GM23338 (cell line): Measurements from ENCODE around the gene COL15A1. TPM values are rescaled to one million over a fixed set of nuclear protein-coding genes. Genes with fewer than 3 reads are reported as not detected.

Experiments
- ATAC-seq: fragments of 200-7000 bp; cut with Tn5 transposase; 3 replicates; pipeline ENCODE4 v1.9.1; 2020
- DNase-seq: peaks from one replicate; pipeline ENCODE4 v3.0.0-alpha.2; 2015; ENCODE audit warnings: low spot score
- H2AFZ ChIP-seq: fragments of 200-600 bp; sonication (generic); 2 replicates; pipeline ENCODE4 v1.8.0; 2016; ENCODE audit warnings: antibody characterized with exemption, mild to moderate bottlenecking, moderate library complexity
- H3F3A ChIP-seq: fragments of 200-600 bp; sonication (generic); replicated peaks from 2 replicates; pipeline ENCODE4 v1.8.0; 2017; ENCODE audit warnings: antibody characterized with exemption, mixed run types, low read depth
- H3K27ac ChIP-seq: fragments of 200-600 bp; sonication (generic); 2 replicates; pipeline ENCODE4 v1.6.1; 2016; ENCODE audit warnings: low read depth
- H3K27me3 ChIP-seq: fragments of 200-600 bp; sonication (generic); 2 replicates; pipeline ENCODE4 v1.8.0; 2016; ENCODE audit warnings: mild to moderate bottlenecking, mixed run types, moderate library complexity; ENCODE audit not compliant: insufficient read depth
- H3K36me3 ChIP-seq: fragments of 200-600 bp; sonication (generic); 2 replicates; pipeline ENCODE4 v1.8.0; 2016; ENCODE audit warnings: mild to moderate bottlenecking; ENCODE audit not compliant: insufficient read depth
- H3K4me1 ChIP-seq: fragments of 200-600 bp; sonication (generic); 2 replicates; pipeline ENCODE4 v1.8.0; 2016; ENCODE audit warnings: mild to moderate bottlenecking, moderate library complexity; ENCODE audit not compliant: insufficient read depth
- H3K4me2 ChIP-seq: fragments of 200-600 bp; sonication (generic); 2 replicates; pipeline ENCODE4 v1.7.1; 2017; ENCODE audit warnings: mixed run types
- H3K4me3 ChIP-seq: fragments of 200-600 bp; sonication (generic); 2 replicates; pipeline ENCODE4 v1.6.1; 2016; ENCODE audit warnings: mixed run types
- H3K79me2 ChIP-seq: fragments of 200-600 bp; sonication (generic); replicated peaks from 2 replicates; pipeline ENCODE4 v1.8.0; 2017; ENCODE audit warnings: mild to moderate bottlenecking; ENCODE audit not compliant: insufficient read depth
- H3K9me2 ChIP-seq: fragments of 200-600 bp; sonication (generic); 2 replicates; pipeline ENCODE4 v1.8.0; 2017; ENCODE audit not compliant: insufficient read depth
- H4K20me1 ChIP-seq: fragments of 200-600 bp; sonication (generic); replicated peaks from 2 replicates; pipeline ENCODE4 v1.8.0; 2017; ENCODE audit warnings: mild to moderate bottlenecking; ENCODE audit not compliant: insufficient read depth
- H3K27ac Mint-ChIP-seq: 2 replicates; pipeline ENCODE4 v1.8.0; 2020; ENCODE audit warnings: inconsistent platforms, mild to moderate bottlenecking, moderate library complexity, mixed read lengths
- H3K27me3 Mint-ChIP-seq: 3 replicates; pipeline ENCODE4 v1.8.0; 2022; ENCODE audit warnings: low read depth, mild to moderate bottlenecking, moderate library complexity, mixed read lengths, inconsistent platforms; ENCODE audit not compliant: insufficient read depth, poor library complexity
- H3K36me3 Mint-ChIP-seq: 3 replicates; pipeline ENCODE4 v1.8.0; 2021; ENCODE audit warnings: low read depth, mild to moderate bottlenecking, inconsistent platforms, moderate library complexity, mixed read lengths
- H3K4me1 Mint-ChIP-seq: 3 replicates; pipeline ENCODE4 v1.8.0; 2020; ENCODE audit warnings: mild to moderate bottlenecking, inconsistent platforms, mixed read lengths
- H3K4me3 Mint-ChIP-seq: 3 replicates; pipeline ENCODE4 v1.8.0; 2021; ENCODE audit warnings: moderate library complexity, mild to moderate bottlenecking, inconsistent platforms, mixed read lengths
- H3K9me3 Mint-ChIP-seq: 3 replicates; pipeline ENCODE4 v1.8.0; 2020; ENCODE audit warnings: moderate library complexity, mild to moderate bottlenecking, inconsistent platforms, mixed read lengths
- CREB1 ChIP-seq: fragments of 250-450 bp; sonication (Bioruptor Pico); IDR thresholded peaks from 2 replicates; pipeline ENCODE4 v1.5.0; 2020; ENCODE audit warnings: low read depth, mild to moderate bottlenecking, moderate library complexity
- EZH2 ChIP-seq: fragments of 200-600 bp; sonication (generic); IDR thresholded peaks from one replicate; pipeline ENCODE4 v1.8.0; 2017; ENCODE audit warnings: antibody characterized with exemption, mild to moderate bottlenecking, low read depth; ENCODE audit not compliant: unreplicated experiment
- EZH2phosphoT487 ChIP-seq: fragments of 200-600 bp; sonication (generic); IDR thresholded peaks from one replicate; pipeline ENCODE4 v1.8.1; 2018; ENCODE audit warnings: antibody characterized with exemption; ENCODE audit not compliant: unreplicated experiment
- JUNB ChIP-seq: IDR thresholded peaks from one replicate; pipeline ENCODE4 v1.6.1; 2016; ENCODE audit warnings: antibody characterized with exemption; ENCODE audit not compliant: unreplicated experiment
- NANOG ChIP-seq: IDR thresholded peaks from 2 replicates; pipeline ENCODE4 v1.6.1; 2016; ENCODE audit warnings: antibody characterized with exemption, borderline replicate concordance
- POLR2AphosphoS5 ChIP-seq: IDR thresholded peaks from 2 replicates; pipeline ENCODE4 v1.6.1; 2016; ENCODE audit warnings: antibody characterized with exemption, low read depth
- STAT1 ChIP-seq: IDR thresholded peaks from one replicate; pipeline ENCODE4 v1.6.1; 2016; ENCODE audit warnings: antibody characterized with exemption; ENCODE audit not compliant: unreplicated experiment
- ZNF114 ChIP-seq: fragments of 250-450 bp; sonication (Bioruptor Pico); IDR thresholded peaks from 2 replicates; pipeline ENCODE4 v1.5.0; 2020; ENCODE audit warnings: mild to moderate bottlenecking, moderate library complexity
- ZNF331 ChIP-seq: fragments of 250-450 bp; sonication (Bioruptor Pico); IDR thresholded peaks from 2 replicates; pipeline ENCODE4 v1.5.0; 2020; ENCODE audit warnings: low read depth, mild to moderate bottlenecking, moderate library complexity
- polyA plus RNA-seq: library from polyadenylated mRNA; unstranded; fragments of >200 nt; fragmentation: Nextera tagmentation; extraction: Ambion mirVana; gene quantifications from 2 replicates; pipeline ENCODE4 v1.2.1, GENCODE V29; 2016
- total RNA-seq: library from RNA; depleted of rRNA; stranded (reverse); fragments of >200 nt; shearing (Covaris generic); gene quantifications from 2 replicates; pipeline ENCODE4 v1.2.3, GENCODE V29; 2014
- TF ChIP-seq, protein P1 (sequence below): IDR thresholded peaks from one replicate; pipeline ENCODE4 v1.6.1; 2018; ENCODE audit warnings: antibody characterized with exemption; ENCODE audit not compliant: unreplicated experiment
- TF ChIP-seq, protein P2 (sequence below): fragments of 250-450 bp; sonication (Bioruptor Pico); IDR thresholded peaks from 2 replicates; pipeline ENCODE4 v1.5.0; 2020; ENCODE audit warnings: mild to moderate bottlenecking, moderate library complexity
- TF ChIP-seq, protein P3 (sequence below): IDR thresholded peaks from 2 replicates; pipeline ENCODE4 v1.6.1; 2016; ENCODE audit warnings: antibody characterized with exemption
- TF ChIP-seq, protein P4 (sequence below), 2 experiments: fragments of 200-600 bp in 1 of 2; sonication (generic) in 1 of 2; conservative IDR thresholded peaks; 2 replicates each; pipeline versions ENCODE4 v1.5.1 to v1.6.1; 2016 to 2017; ENCODE audit warnings: antibody characterized with exemption in 2 of 2, low read depth in 2 of 2, mild to moderate bottlenecking in 2 of 2, moderate library complexity in 1 of 2

Gene COL15A1
- total and polyA plus RNA-seq, 2 experiments from 2014 or later = 0.17 to 0.18 TPM

DNA sequence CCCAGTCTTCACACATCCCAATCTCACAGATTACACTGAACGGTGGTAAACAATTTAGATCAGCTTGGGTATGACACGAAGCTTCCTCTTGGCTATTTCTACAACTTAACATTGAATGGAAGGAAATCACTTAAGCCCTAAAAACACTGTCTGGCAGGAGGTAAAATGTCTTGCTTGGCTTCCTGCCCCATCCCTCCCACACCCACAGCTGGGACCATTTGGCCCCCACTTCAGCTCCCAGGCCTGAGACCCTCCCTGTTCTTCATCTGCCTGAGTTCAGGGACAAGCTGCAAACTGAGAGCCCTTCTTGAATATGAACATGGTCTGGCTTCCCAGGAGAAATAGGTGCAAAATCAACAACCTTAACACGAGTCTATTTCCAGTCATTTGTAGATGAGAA lies 3.4 kb upstream of the COL15A1 start (continued):
- TF ChIP-seq, protein P1, sequence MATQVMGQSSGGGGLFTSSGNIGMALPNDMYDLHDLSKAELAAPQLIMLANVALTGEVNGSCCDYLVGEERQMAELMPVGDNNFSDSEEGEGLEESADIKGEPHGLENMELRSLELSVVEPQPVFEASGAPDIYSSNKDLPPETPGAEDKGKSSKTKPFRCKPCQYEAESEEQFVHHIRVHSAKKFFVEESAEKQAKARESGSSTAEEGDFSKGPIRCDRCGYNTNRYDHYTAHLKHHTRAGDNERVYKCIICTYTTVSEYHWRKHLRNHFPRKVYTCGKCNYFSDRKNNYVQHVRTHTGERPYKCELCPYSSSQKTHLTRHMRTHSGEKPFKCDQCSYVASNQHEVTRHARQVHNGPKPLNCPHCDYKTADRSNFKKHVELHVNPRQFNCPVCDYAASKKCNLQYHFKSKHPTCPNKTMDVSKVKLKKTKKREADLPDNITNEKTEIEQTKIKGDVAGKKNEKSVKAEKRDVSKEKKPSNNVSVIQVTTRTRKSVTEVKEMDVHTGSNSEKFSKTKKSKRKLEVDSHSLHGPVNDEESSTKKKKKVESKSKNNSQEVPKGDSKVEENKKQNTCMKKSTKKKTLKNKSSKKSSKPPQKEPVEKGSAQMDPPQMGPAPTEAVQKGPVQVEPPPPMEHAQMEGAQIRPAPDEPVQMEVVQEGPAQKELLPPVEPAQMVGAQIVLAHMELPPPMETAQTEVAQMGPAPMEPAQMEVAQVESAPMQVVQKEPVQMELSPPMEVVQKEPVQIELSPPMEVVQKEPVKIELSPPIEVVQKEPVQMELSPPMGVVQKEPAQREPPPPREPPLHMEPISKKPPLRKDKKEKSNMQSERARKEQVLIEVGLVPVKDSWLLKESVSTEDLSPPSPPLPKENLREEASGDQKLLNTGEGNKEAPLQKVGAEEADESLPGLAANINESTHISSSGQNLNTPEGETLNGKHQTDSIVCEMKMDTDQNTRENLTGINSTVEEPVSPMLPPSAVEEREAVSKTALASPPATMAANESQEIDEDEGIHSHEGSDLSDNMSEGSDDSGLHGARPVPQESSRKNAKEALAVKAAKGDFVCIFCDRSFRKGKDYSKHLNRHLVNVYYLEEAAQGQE = no peak
- no peak for TF ChIP-seq CREB1 (CRISPR knock-in tag)

DNA sequence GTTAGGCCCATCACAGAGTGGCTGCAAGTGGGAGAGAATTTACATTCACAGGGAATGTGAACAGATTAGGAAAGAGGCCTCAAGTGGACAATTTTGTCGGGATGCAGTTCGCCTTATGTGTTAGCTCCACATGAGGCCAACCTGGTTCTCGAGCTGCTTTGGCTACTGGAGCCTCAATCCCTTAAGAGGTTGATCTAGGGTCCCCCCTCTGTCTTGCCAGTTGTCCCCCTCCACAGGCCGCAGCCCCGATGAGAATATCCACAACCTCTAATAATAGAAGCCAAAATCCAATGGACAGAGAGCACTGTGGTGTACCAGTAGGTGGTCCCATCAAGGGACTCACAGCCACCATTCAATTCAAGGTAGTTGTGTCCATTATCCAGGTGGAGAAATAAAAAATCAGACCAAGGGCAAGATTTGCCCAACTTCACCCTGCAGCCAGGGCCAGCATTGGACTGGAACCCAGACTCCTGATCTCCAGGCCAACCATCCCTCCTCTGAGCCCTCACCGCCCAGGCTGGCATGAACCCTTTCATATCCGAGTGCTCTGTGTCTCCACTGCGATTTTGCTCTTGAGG lies 1.7 kb upstream of the COL15A1 start:
- Mint-ChIP-seq H3K4me3 (no peak overlapping the region), H3K36me3 (no peaks in the 10 kb centered on the region; the same call in 2 of the 3 replicates), H3K4me1 (peaks cover 17% of the 10 kb centered on the region), H3K27me3 (peaks cover 44% of the 10 kb centered on the region), H3K27ac (no peak overlapping the region), H3K9me3 (no peaks in the 10 kb centered on the region)
- peaks cover 55% of the 10 kb centered on the region for H3K27me3 ChIP-seq
- no peaks in the 10 kb centered on the region for H4K20me1 ChIP-seq
- H3K27ac ChIP-seq = no peak overlapping the region
- ATAC-seq (no peak), DNase-seq (no peak)
- H3K4me2 ChIP-seq = no peak overlapping the region
- H3K9me2 ChIP-seq = peaks cover 9% of the 10 kb centered on the region; the same call in 1 of the 2 replicates
- 0 out of 2 replicates have a peak, but pooled peaks cover 3% of the 10 kb centered on the region for H3F3A ChIP-seq
- no peaks in the 10 kb centered on the region for H3K79me2 ChIP-seq
- H3K36me3 ChIP-seq = no peaks in the 10 kb centered on the region
- no peak overlapping the region for H2AFZ ChIP-seq
- H3K4me1 ChIP-seq = peaks cover 20% of the 10 kb centered on the region
- no peak overlapping the region for H3K4me3 ChIP-seq
- no peak for TF ChIP-seq JUNB
- no peak for TF ChIP-seq POLR2AphosphoS5
- no peak for TF ChIP-seq EZH2
- TF ChIP-seq ZNF331 (CRISPR knock-in tag) = no peak
- TF ChIP-seq CREB1 (CRISPR knock-in tag) = no peak
- TF ChIP-seq, protein P2, sequence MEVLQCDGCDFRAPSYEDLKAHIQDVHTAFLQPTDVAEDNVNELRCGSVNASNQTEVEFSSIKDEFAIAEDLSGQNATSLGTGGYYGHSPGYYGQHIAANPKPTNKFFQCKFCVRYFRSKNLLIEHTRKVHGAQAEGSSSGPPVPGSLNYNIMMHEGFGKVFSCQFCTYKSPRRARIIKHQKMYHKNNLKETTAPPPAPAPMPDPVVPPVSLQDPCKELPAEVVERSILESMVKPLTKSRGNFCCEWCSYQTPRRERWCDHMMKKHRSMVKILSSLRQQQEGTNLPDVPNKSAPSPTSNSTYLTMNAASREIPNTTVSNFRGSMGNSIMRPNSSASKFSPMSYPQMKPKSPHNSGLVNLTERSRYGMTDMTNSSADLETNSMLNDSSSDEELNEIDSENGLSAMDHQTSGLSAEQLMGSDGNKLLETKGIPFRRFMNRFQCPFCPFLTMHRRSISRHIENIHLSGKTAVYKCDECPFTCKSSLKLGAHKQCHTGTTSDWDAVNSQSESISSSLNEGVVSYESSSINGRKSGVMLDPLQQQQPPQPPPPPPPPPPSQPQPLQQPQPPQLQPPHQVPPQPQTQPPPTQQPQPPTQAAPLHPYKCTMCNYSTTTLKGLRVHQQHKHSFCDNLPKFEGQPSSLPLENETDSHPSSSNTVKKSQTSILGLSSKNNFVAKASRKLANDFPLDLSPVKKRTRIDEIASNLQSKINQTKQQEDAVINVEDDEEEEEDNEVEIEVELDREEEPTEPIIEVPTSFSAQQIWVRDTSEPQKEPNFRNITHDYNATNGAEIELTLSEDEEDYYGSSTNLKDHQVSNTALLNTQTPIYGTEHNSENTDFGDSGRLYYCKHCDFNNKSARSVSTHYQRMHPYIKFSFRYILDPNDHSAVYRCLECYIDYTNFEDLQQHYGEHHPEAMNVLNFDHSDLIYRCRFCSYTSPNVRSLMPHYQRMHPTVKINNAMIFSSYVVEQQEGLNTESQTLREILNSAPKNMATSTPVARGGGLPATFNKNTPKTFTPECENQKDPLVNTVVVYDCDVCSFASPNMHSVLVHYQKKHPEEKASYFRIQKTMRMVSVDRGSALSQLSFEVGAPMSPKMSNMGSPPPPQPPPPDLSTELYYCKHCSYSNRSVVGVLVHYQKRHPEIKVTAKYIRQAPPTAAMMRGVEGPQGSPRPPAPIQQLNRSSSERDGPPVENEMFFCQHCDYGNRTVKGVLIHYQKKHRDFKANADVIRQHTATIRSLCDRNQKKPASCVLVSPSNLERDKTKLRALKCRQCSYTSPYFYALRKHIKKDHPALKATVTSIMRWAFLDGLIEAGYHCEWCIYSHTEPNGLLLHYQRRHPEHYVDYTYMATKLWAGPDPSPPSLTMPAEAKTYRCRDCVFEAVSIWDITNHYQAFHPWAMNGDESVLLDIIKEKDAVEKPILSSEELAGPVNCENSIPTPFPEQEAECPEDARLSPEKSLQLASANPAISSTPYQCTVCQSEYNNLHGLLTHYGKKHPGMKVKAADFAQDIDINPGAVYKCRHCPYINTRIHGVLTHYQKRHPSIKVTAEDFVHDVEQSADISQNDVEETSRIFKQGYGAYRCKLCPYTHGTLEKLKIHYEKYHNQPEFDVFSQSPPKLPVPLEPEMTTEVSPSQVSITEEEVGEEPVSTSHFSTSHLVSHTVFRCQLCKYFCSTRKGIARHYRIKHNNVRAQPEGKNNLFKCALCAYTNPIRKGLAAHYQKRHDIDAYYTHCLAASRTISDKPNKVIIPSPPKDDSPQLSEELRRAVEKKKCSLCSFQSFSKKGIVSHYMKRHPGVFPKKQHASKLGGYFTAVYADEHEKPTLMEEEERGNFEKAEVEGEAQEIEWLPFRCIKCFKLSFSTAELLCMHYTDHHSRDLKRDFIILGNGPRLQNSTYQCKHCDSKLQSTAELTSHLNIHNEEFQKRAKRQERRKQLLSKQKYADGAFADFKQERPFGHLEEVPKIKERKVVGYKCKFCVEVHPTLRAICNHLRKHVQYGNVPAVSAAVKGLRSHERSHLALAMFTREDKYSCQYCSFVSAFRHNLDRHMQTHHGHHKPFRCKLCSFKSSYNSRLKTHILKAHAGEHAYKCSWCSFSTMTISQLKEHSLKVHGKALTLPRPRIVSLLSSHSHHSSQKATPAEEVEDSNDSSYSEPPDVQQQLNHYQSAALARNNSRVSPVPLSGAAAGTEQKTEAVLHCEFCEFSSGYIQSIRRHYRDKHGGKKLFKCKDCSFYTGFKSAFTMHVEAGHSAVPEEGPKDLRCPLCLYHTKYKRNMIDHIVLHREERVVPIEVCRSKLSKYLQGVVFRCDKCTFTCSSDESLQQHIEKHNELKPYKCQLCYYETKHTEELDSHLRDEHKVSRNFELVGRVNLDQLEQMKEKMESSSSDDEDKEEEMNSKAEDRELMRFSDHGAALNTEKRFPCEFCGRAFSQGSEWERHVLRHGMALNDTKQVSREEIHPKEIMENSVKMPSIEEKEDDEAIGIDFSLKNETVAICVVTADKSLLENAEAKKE (CRISPR knock-in tag) = no peak
- no peak for TF ChIP-seq STAT1
- TF ChIP-seq, protein P3, sequence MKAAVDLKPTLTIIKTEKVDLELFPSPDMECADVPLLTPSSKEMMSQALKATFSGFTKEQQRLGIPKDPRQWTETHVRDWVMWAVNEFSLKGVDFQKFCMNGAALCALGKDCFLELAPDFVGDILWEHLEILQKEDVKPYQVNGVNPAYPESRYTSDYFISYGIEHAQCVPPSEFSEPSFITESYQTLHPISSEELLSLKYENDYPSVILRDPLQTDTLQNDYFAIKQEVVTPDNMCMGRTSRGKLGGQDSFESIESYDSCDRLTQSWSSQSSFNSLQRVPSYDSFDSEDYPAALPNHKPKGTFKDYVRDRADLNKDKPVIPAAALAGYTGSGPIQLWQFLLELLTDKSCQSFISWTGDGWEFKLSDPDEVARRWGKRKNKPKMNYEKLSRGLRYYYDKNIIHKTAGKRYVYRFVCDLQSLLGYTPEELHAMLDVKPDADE = no peak
- TF ChIP-seq EZH2phosphoT487 = no peak
- TF ChIP-seq ZNF114 (CRISPR knock-in tag) = no peak
- no peak for TF ChIP-seq NANOG
- TF ChIP-seq, protein P4, sequence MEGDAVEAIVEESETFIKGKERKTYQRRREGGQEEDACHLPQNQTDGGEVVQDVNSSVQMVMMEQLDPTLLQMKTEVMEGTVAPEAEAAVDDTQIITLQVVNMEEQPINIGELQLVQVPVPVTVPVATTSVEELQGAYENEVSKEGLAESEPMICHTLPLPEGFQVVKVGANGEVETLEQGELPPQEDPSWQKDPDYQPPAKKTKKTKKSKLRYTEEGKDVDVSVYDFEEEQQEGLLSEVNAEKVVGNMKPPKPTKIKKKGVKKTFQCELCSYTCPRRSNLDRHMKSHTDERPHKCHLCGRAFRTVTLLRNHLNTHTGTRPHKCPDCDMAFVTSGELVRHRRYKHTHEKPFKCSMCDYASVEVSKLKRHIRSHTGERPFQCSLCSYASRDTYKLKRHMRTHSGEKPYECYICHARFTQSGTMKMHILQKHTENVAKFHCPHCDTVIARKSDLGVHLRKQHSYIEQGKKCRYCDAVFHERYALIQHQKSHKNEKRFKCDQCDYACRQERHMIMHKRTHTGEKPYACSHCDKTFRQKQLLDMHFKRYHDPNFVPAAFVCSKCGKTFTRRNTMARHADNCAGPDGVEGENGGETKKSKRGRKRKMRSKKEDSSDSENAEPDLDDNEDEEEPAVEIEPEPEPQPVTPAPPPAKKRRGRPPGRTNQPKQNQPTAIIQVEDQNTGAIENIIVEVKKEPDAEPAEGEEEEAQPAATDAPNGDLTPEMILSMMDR (conservative IDR thresholded peaks at IDR 0.05; ENCODE audit: low read depth in 2 of 2) = no peak
